Astrocyte of the cerebellum (primary cell): ENCODE measurements around the gene MORC2.

Experiments
- DNase-seq: peaks from one replicate; pipeline ENCODE4 v3.0.0-alpha.2; 2011; ENCODE audit warnings: low read depth
- H3K4me3 ChIP-seq: 2 replicates; pipeline ENCODE4 v1.5.1; 2011; ENCODE audit warnings: mild to moderate bottlenecking, low read depth, low read length, moderate library complexity
- in situ Hi-C: cut with HindIII; loops from 2 replicates; pipeline ENCODE4 v1.10.0; 2017; ENCODE audit warnings: low sequenced_read_pairs
- TF ChIP-seq, protein P1 (sequence below): IDR thresholded peaks from 2 replicates; pipeline ENCODE4 v1.5.1; 2012; ENCODE audit warnings: low read length, low read depth, moderate library complexity, mild to moderate bottlenecking; ENCODE audit errors: missing control alignments

The MORC2 gene

GRCh38 chr22:30946354-30946753, 22.2 kb downstream of the MORC2 start:
- DNase-seq: no peak
- in situ Hi-C loops: no loop called here
- TF ChIP-seq, protein P1, sequence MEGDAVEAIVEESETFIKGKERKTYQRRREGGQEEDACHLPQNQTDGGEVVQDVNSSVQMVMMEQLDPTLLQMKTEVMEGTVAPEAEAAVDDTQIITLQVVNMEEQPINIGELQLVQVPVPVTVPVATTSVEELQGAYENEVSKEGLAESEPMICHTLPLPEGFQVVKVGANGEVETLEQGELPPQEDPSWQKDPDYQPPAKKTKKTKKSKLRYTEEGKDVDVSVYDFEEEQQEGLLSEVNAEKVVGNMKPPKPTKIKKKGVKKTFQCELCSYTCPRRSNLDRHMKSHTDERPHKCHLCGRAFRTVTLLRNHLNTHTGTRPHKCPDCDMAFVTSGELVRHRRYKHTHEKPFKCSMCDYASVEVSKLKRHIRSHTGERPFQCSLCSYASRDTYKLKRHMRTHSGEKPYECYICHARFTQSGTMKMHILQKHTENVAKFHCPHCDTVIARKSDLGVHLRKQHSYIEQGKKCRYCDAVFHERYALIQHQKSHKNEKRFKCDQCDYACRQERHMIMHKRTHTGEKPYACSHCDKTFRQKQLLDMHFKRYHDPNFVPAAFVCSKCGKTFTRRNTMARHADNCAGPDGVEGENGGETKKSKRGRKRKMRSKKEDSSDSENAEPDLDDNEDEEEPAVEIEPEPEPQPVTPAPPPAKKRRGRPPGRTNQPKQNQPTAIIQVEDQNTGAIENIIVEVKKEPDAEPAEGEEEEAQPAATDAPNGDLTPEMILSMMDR: no peak
- H3K4me3 ChIP-seq: no peak overlapping the region

- TF ChIP-seq, protein P1: no peak
- in situ Hi-C loops: no loop called here
- no peak overlapping the region for H3K4me3 ChIP-seq
- no peak for DNase-seq
Measured at GRCh38 chr22:30945653-30946052, 22.9 kb downstream of the MORC2 start.

DNA sequence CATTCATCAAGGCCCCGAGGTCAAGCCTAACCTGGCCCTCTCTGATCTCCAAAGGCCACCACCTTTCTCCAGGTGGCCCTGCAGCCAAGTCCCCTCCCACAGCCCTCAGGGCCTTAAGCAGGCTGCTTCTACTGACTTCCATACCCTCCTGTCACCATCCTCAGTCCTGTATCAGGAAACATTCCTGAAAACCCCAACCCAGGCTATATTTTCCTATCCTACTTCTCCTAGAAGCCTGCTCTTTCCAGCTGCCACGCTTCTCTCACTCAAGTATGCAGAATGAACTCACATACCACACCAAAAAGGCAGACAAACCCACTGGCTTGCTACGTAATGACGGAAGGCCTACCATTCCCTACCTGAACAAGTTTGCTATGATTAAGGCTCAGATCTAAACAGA, 23.6 kb downstream of the MORC2 start:
- DNase-seq: no peak
- in situ Hi-C loops: no loop called here
- no peak overlapping the region for H3K4me3 ChIP-seq
- TF ChIP-seq, protein P1: no peak

GRCh38 chr22:30943368-30943767, 25.2 kb downstream of the MORC2 start:
- TF ChIP-seq, protein P1: no peak
- H3K4me3 ChIP-seq: no peak overlapping the region
- in situ Hi-C loops: no loop called here
- DNase-seq: no peak

DNA sequence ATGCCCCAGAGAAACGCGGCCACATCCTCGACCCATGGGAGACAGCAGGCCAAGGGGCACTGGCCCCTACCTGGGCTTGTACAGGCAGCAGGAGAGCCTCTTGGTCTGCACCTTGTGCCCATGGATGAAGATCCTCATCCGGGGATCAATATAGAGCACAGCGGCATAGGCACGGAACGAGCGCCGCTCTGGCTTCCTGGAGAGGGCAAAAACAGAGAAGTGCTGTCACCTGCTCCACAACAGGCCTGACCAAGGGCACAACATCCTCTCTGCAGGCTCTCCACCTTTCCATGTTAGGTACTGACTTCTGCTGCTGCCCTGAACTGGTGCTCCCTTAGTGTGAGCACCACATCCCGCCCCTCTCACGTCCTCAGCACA, 27.2 kb downstream of the MORC2 start:
- H3K4me3 ChIP-seq: no peak overlapping the region
- no peak for DNase-seq
- in situ Hi-C loops: no loop called here
- TF ChIP-seq, protein P1: no peak

GRCh38 chr22:30940685-30941362, 27.8 kb downstream of the MORC2 start:
- TF ChIP-seq, protein P1: no peak
- in situ Hi-C loops: no loop called here
- no peak for DNase-seq
- no peak overlapping the region for H3K4me3 ChIP-seq
